HCT116 (cell line): ENCODE results near the gene ICE1. TPM values are rescaled to one million over a fixed set of nuclear protein-coding genes. Genes with fewer than 3 reads are reported as not detected.

Source experiments
- ATAC-seq: fragments of 200-7000 bp; cut with Tn5 transposase; 2 replicates; pipeline ENCODE4 v1.9.1; 2020; ENCODE audit warnings: mild to moderate bottlenecking, moderate library complexity
- BruUV-seq: library from RNA; stranded (reverse); fragments of 400-500 nt; replicated peaks from 2 replicates; lab custom pipeline; 2021; lab: Mats Ljungman, UMichigan
- CTCF ChIA-PET: fragments of 300-600 bp; sonication (Branson Sonifier 250); formaldehyde crosslinking; loops from one replicate; lab custom pipeline; 2021; ENCODE audit warnings: antibody characterized with exemption; lab: Charles Lee
- POLR2A ChIA-PET: fragments of 300-600, 350-600 bp; sonication (Branson Sonifier 250); formaldehyde crosslinking; loops from one replicate; lab custom pipeline; 2021; ENCODE audit warnings: antibody characterized with exemption; lab: Charles Lee
- RAD21 ChIA-PET, 2 experiments: fragments of 300-600 bp; sonication (Branson Sonifier 250); formaldehyde crosslinking; loops; one replicate each; lab custom pipeline; 2023; ENCODE audit warnings: low total read pairs in 2 of 2; ENCODE audit not compliant: uncharacterized antibody in 2 of 2, unreplicated experiment in 2 of 2, low non-redundant PET in 1 of 2; lab: Charles Lee
- DNase-seq: peaks from one replicate; pipeline ENCODE4 v3.0.0-alpha.2; 2010; ENCODE audit warnings: low read depth, low spot score
- H2AFZ ChIP-seq: fragments of 200-600 bp; shearing (Covaris generic), sonication (generic); 2 replicates; pipeline ENCODE4 v1.6.1; 2017; ENCODE audit warnings: low read depth, mixed run types, mixed read lengths, antibody characterized with exemption, low read length; ENCODE audit not compliant: poor library complexity, severe bottlenecking
- H3K27ac ChIP-seq: 2 replicates; pipeline ENCODE4 v1.5.1; 2012; ENCODE audit warnings: low read depth, low read length
- H3K27me3 ChIP-seq: fragments of 200-600 bp; sonication (generic); 2 replicates; pipeline ENCODE4 v1.6.1; 2016; ENCODE audit warnings: mixed run types, low read length, mixed read lengths; ENCODE audit not compliant: insufficient read depth
- H3K36me3 ChIP-seq, 2 experiments: fragments of 200-500 bp in 1 of 2; fragments of 200-600 bp in 1 of 2; sonication (Bioruptor generic) in 1 of 2; sonication (generic) in 1 of 2; 2 replicates each; pipeline versions ENCODE4 v1.5.1 to v1.6.1; 2014 to 2016; ENCODE audit warnings: low read length in 2 of 2, inconsistent platforms in 1 of 2, mixed read lengths in 1 of 2, mixed run types in 1 of 2; ENCODE audit not compliant: insufficient read depth in 2 of 2, control insufficient read depth in 1 of 2
- H3K4me1 ChIP-seq, 2 experiments: fragments of 200-600 bp in 1 of 2; sonication (generic) in 1 of 2; 2 replicates each; pipeline versions ENCODE4 v1.5.1 to v1.6.1; 2012 to 2017; ENCODE audit warnings: low read length in 2 of 2, inconsistent platforms in 1 of 2, mild to moderate bottlenecking in 1 of 2, mixed read lengths in 1 of 2, mixed run types in 1 of 2, moderate library complexity in 1 of 2; ENCODE audit not compliant: insufficient read depth in 2 of 2, control insufficient read depth in 1 of 2
- H3K4me2 ChIP-seq: fragments of 200-600 bp; sonication (generic); 2 replicates; pipeline ENCODE4 v1.6.1; 2017; ENCODE audit warnings: mixed run types, low read length, mixed read lengths
- H3K4me3 ChIP-seq, 2 experiments: fragments of 200-600 bp in 1 of 2; sonication (generic) in 1 of 2; replicated peaks in 1 of 2; 2 replicates each; pipeline ENCODE4 v1.5.1; 2011 to 2016; ENCODE audit warnings: low read length in 2 of 2, control low read depth in 1 of 2, low read depth in 1 of 2, mild to moderate bottlenecking in 1 of 2, mixed read lengths in 1 of 2, mixed run types in 1 of 2
- H3K79me2 ChIP-seq: fragments of 200-600 bp; sonication (generic); 2 replicates; pipeline ENCODE4 v1.6.1; 2017; ENCODE audit warnings: mild to moderate bottlenecking, mixed run types, low read length, moderate library complexity, mixed read lengths; ENCODE audit not compliant: insufficient read depth
- H3K9ac ChIP-seq: fragments of 200-600 bp; sonication (generic); 2 replicates; pipeline ENCODE4 v1.6.1; 2016; ENCODE audit warnings: low read length, mixed read lengths
- H3K9me2 ChIP-seq: fragments of 200-600 bp; sonication (generic), shearing (Covaris generic); 2 replicates; pipeline ENCODE4 v1.6.1; 2017; ENCODE audit warnings: mixed run types, mild to moderate bottlenecking, moderate library complexity; ENCODE audit not compliant: insufficient read depth
- H3K9me3 ChIP-seq, 2 experiments: fragments of 200-500 bp in 1 of 2; fragments of 200-600 bp in 1 of 2; sonication (Bioruptor generic) in 1 of 2; sonication (generic) in 1 of 2; 2 replicates each; pipeline ENCODE4 v1.6.1; 2014 to 2017; ENCODE audit warnings: low read length in 2 of 2, mixed read lengths in 2 of 2, inconsistent platforms in 1 of 2, low read depth in 1 of 2, mild to moderate bottlenecking in 1 of 2, mixed run types in 1 of 2, moderate library complexity in 1 of 2; ENCODE audit not compliant: control insufficient read depth in 1 of 2, insufficient read depth in 1 of 2
- H4K20me1 ChIP-seq: fragments of 200-600 bp; sonication (generic), shearing (Covaris generic); 2 replicates; pipeline ENCODE4 v1.6.1; 2017; ENCODE audit warnings: mixed run types, mild to moderate bottlenecking, moderate library complexity; ENCODE audit not compliant: insufficient read depth
- CBX3 ChIP-seq: IDR thresholded peaks from 2 replicates; pipeline ENCODE4 v1.6.1; 2012; ENCODE audit warnings: low read depth
- CEBPB ChIP-seq: IDR thresholded peaks from 2 replicates; pipeline ENCODE4 v1.6.1; 2012; ENCODE audit warnings: low read depth
- EZH2 ChIP-seq: fragments of 200-600 bp; sonication (generic); IDR thresholded peaks from 2 replicates; pipeline ENCODE4 v1.6.1; 2017; ENCODE audit warnings: antibody characterized with exemption, mixed run types
- FOSL1 ChIP-seq: IDR thresholded peaks from 2 replicates; pipeline ENCODE4 v1.6.1; 2012; ENCODE audit warnings: low read depth
- MAX ChIP-seq: IDR thresholded peaks from 2 replicates; pipeline ENCODE4 v1.6.1; 2012
- POLR2A ChIP-seq: IDR thresholded peaks from 2 replicates; pipeline ENCODE4 v1.7.0; 2011; ENCODE audit warnings: borderline replicate concordance; ENCODE audit not compliant: insufficient read depth, insufficient read length; ENCODE audit errors: extremely low read depth
- POLR2AphosphoS5 ChIP-seq: IDR thresholded peaks from 2 replicates; pipeline ENCODE4 v1.6.1; 2011; ENCODE audit warnings: mild to moderate bottlenecking, low read depth, low read length, moderate library complexity
- SP1 ChIP-seq: IDR thresholded peaks from 2 replicates; pipeline ENCODE4 v1.6.1; 2012; ENCODE audit warnings: low read depth
- ZNF274 ChIP-seq: fragments of 200-500 bp; sonication (Bioruptor generic); IDR thresholded peaks from 2 replicates; pipeline ENCODE4 v1.6.1; 2014; ENCODE audit warnings: mild to moderate bottlenecking, low read depth, low read length, inconsistent platforms
- intact Hi-C: fragments of 100-400 bp; cut with micrococcal nuclease; formaldehyde crosslinking; loops from 2 replicates; pipeline ENCODE4 v1.10.0; 2022
- total RNA-seq: library from RNA; stranded (reverse); gene quantifications from one replicate; pipeline ENCODE4 v1.2.1, GENCODE V29; 2021; ENCODE audit not compliant: unreplicated experiment
- TF ChIP-seq, protein P1 (sequence below): IDR thresholded peaks from 2 replicates; pipeline ENCODE4 v1.6.1; 2011; ENCODE audit warnings: mild to moderate bottlenecking, low read length, moderate library complexity; ENCODE audit not compliant: insufficient replicate concordance; ENCODE audit errors: extremely low read depth

ICE1 gene
- total RNA-seq, 1 experiment from 2014 or later: 30.0 TPM

DNA sequence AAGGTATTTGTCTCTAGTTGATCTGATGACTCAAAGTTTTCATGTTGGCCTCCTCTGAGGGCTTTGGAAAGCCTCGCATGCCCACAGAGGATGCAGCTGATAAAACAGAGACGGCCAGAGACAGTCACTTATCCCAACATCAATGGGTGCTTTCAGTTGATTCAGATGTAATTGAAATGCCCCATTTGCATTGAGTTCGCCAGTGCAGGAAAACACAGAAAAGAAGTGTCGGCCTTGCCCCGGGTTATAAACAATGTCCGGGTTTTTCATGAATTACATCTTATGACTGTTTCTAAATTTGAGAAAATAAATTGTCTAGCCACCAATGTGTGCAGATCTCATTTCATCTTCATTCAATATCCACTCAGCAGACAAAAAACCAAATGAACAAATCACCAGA is 42.2 kb upstream of the ICE1 start:
- Histone ChIP-seq H4K20me1 (no peaks in the 10 kb centered on the region), H3K4me3 (no peak overlapping the region), H3K9me3 (no peaks in the 10 kb centered on the region), H3K36me3 (no peaks in the 10 kb centered on the region), H3K4me2 (no peak overlapping the region), H2AFZ (no peak overlapping the region), H3K27me3 (peaks cover 4% of the 10 kb centered on the region; the same call in 1 of the 2 replicates), H3K27ac (no peak overlapping the region), H3K79me2 (no peaks in the 10 kb centered on the region)
- POLR2A ChIA-PET: no interaction called here
- DNase-seq: no peak
- ATAC-seq: no peak
- intact Hi-C loops: no loop called here
- RAD21 ChIA-PET: no interaction called here
- no TSS peak for BruUV-seq
- CTCF ChIA-PET: no interaction called here
- TF ChIP-seq FOSL1 (no peak), CEBPB (no peak), POLR2A (no peak), MAX (no peak), POLR2AphosphoS5 (no peak), ZNF274 (no peak), CBX3 (no peak), EZH2 (no peak), SP1 (no peak)
- TF ChIP-seq, protein P1, sequence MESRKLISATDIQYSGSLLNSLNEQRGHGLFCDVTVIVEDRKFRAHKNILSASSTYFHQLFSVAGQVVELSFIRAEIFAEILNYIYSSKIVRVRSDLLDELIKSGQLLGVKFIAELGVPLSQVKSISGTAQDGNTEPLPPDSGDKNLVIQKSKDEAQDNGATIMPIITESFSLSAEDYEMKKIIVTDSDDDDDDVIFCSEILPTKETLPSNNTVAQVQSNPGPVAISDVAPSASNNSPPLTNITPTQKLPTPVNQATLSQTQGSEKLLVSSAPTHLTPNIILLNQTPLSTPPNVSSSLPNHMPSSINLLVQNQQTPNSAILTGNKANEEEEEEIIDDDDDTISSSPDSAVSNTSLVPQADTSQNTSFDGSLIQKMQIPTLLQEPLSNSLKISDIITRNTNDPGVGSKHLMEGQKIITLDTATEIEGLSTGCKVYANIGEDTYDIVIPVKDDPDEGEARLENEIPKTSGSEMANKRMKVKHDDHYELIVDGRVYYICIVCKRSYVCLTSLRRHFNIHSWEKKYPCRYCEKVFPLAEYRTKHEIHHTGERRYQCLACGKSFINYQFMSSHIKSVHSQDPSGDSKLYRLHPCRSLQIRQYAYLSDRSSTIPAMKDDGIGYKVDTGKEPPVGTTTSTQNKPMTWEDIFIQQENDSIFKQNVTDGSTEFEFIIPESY: no peak
- TF ChIP-seq, all 23 proteins: peak for 0
- Histone ChIP-seq H3K9me2 (no peaks in the 10 kb centered on the region), H3K4me1 (no peaks in the 10 kb centered on the region), H3K9ac (no peak overlapping the region)
